Activated CD8-positive, alpha-beta memory T cell treated with anti-CD3 and anti-CD28 coated beads for 4 hours (primary cell): Measurements from ENCODE around the gene SLC15A1.
A peak's percentile ranks its signal among the peaks of the same experiment; 100 is the strongest.
"Not testable (repeated sequence)": the region's sequence is repeated elsewhere in the genome, so short reads cannot be mapped to it uniquely, and the experiment has no call there.

Experiments
- DNase-seq, 2 donors: peaks; one replicate each; pipeline ENCODE4 v3.0.0-alpha.2; 2020; ENCODE audit warnings: low read depth in 2 of 2

Gene SLC15A1

GRCh38 chr13:98656223-98656622, 96.2 kb downstream of the SLC15A1 start:
- no peak for DNase-seq

- DNase-seq, result peak; percentile 43 to 47
Measured at GRCh38 chr13:98653463-98653985, 98.9 kb downstream of the SLC15A1 start.

GRCh38 chr13:98652721-98653462, 99.6 kb downstream of the SLC15A1 start:
- no peak for DNase-seq

GRCh38 chr13:98652276-98652675, 100.2 kb downstream of the SLC15A1 start:
- no peak for DNase-seq

GRCh38 chr13:98651744-98652143, 100.7 kb downstream of the SLC15A1 start:
- DNase-seq, result no peak

- DNase-seq, result no peak
Measured at GRCh38 chr13:98650396-98651107, 101.9 kb downstream of the SLC15A1 start.

- DNase-seq, result no peak
Measured at GRCh38 chr13:98649861-98650260, 102.6 kb downstream of the SLC15A1 start.

GRCh38 chr13:98648686-98649085, 103.8 kb downstream of the SLC15A1 start:
- no peak for DNase-seq

- DNase-seq, result no peak
Measured at GRCh38 chr13:98648141-98648540, 104.3 kb downstream of the SLC15A1 start.

- no peak for DNase-seq
Measured at GRCh38 chr13:98647121-98647520, 105.4 kb downstream of the SLC15A1 start.

- no peak for DNase-seq
Measured at GRCh38 chr13:98643479-98643878, 109.0 kb downstream of the SLC15A1 start.

- DNase-seq, result no peak
Measured at GRCh38 chr13:98641075-98641474, 111.4 kb downstream of the SLC15A1 start.

GRCh38 chr13:98639785-98640184, 112.7 kb downstream of the SLC15A1 start:
- not testable (repeated sequence) for DNase-seq

- not testable (repeated sequence) for DNase-seq
Measured at GRCh38 chr13:98638352-98638751, 114.1 kb downstream of the SLC15A1 start.
